Measurements from ENCODE around the gene ADNP. TPM values are rescaled to one million over a fixed set of nuclear protein-coding genes. Genes with fewer than 3 reads are reported as not detected.

Gene ADNP
- total RNA-seq, 1 donor: 26.8 TPM

Small RNAs within 50 kb of the gene (small RNA-seq; reads per million reads assigned to genes)
- not detected for gene TMSB4XP6

Other genes starting within 250 kb of the ADNP start
- gene RIPOR3, start 239.9 kb downstream of the ADNP start, total RNA-seq: 28.1 and 29.3 TPM in 2 replicates
- 1.6 and 6.5 TPM in 2 replicates for gene PARD6B, start 199.9 kb downstream of the ADNP start, total RNA-seq
- gene BCAS4, start 136.4 kb downstream of the ADNP start, total RNA-seq: 7.3 and 11.9 TPM in 2 replicates
- 55.4 and 62.6 TPM in 2 replicates for gene DPM1, start 27.1 kb upstream of the ADNP start, total RNA-seq
- gene MOCS3, start 27.4 kb upstream of the ADNP start, total RNA-seq: 9.0 and 10.4 TPM in 2 replicates
- 3.0 and 22.9 TPM in 2 replicates for gene KCNG1, start 91.7 kb upstream of the ADNP start, total RNA-seq